ENCODE data around the gene GSC2.

- TF ChIP-seq EP300 (IDR thresholded peaks at IDR 0.05) (no peak), CTCF (IDR thresholded peaks at IDR 0.05) (no peak)
Observed at GRCh38 chr22:19114984-19115552, 35.0 kb downstream of the GSC2 start.
